SH-SY5Y (cell line): ENCODE measurements around the gene IER5L.

ENCODE experiments used
- GATA2 ChIP-seq: IDR thresholded peaks from 2 replicates; pipeline ENCODE4 v1.6.1; 2011; ENCODE audit warnings: mild to moderate bottlenecking, low read depth, low read length
- GATA3 ChIP-seq: IDR thresholded peaks from 2 replicates; pipeline ENCODE4 v1.6.1; 2011; ENCODE audit warnings: low read depth, mild to moderate bottlenecking, low read length, moderate library complexity

DNA sequence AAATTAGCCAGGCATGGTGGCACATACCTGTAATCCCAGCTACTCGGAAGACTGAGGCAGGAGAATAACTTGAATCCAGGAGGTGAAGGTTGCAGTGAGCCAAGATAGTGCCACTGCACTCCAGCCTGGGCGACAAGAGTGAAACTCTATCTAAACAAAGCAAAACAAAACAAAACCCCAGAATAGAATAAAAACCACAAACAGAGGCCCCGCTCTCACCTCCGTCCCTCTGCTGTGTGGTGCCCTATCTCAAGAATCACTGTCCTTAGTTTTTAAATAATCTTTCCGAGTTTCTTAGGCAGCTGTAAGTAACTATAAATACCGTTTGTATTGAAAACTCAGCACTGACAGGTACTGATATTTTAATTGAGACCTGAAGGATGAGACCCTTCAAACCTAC is 42.7 kb upstream of the IER5L start:
- TF ChIP-seq GATA3 (no peak), GATA2 (no peak)
